Measurements from ENCODE around the gene ZNF286A.

The ZNF286A gene

DNA sequence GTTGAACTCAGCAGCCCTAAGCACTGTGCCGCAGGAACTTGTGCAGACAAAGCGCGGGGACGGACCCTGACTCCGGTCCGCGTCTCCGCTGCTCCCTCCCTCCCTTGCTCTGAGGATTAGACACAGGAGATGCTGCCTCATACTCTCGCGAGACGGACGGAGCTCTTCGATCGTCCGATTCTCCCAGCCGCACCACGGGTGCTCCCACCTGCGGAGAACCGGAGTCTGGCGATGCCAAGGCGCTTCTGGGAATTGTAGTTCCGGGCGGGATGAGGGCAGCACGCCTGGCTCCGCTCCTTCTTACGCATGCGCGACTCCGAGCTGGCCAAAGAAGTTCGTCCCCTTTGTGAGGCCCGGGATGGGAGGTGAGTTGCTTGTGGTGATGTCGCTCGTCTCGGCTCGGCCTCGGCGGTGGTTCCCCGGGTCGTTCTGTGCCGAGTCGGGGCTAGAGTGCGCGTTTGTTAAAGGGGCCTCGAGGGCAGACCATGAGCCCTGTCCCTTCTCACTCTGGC, at the start of gene ZNF286A:
TSS of gene ZNF286A (plus strand) at position 340 of the 512 bp plus-strand sequence. CDS start 578 bp downstream, outside the sequence.
- TF ChIP-seq, protein P1, sequence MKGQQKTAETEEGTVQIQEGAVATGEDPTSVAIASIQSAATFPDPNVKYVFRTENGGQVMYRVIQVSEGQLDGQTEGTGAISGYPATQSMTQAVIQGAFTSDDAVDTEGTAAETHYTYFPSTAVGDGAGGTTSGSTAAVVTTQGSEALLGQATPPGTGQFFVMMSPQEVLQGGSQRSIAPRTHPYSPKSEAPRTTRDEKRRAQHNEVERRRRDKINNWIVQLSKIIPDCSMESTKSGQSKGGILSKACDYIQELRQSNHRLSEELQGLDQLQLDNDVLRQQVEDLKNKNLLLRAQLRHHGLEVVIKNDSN (IDR thresholded peaks at IDR 0.05) = peak; percentile 77
- TF ChIP-seq TAF1 (IDR thresholded peaks at IDR 0.05; ENCODE audit: low read depth) = peak; percentile 60
- 0 out of 2 replicates have a peak, but pooled peaks have one; percentile 48 for TF ChIP-seq YY1 (IDR thresholded peaks at IDR 0.05; ENCODE audit: low read depth)
- TF ChIP-seq TCF12 (IDR thresholded peaks at IDR 0.05; ENCODE audit: low read depth) = peak; percentile 34; the same call in 1 of the 2 replicates
- TF ChIP-seq, protein P2, sequence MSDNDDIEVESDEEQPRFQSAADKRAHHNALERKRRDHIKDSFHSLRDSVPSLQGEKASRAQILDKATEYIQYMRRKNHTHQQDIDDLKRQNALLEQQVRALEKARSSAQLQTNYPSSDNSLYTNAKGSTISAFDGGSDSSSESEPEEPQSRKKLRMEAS (IDR thresholded peaks at IDR 0.05) = peak; percentile 70; the same call in 1 of the 2 replicates
- TF ChIP-seq NFIC (IDR thresholded peaks at IDR 0.05) = 0 out of 2 replicates have a peak, but pooled peaks have one; percentile 37

DNA sequence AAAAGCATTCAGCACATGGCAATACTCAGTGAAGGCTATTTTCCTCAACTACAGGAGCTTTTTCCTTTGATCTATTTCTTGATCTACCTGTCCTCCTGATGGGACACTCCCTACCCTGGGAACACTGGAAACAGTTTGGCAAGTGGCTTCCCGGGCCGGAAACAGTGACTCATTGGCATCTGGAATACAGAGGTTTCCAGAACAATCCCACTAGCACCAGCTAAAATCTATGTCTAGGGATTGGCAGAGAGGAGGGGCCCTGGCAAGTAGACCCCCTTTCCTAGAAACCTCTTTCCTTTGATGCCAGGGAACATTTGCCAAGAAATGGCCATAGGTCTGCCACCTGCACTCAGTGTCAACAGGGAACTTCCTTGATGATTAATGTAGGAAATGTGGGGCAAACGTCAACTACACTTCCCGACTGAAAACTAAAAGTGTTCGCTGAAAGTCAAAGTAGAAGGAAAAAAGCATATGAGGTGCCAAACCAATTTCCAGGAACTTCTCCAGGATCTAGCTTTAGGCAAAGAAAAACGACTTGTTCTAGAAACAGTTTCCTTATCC, 49.6 kb upstream of the ZNF286A start:
- TF ChIP-seq YY1 (IDR thresholded peaks at IDR 0.05; ENCODE audit: low read depth) (no peak), EGR1 (IDR thresholded peaks at IDR 0.05) (no peak), CEBPB (IDR thresholded peaks at IDR 0.05) (0 out of 2 replicates have a peak, but pooled peaks have one; percentile 28), TCF12 (IDR thresholded peaks at IDR 0.05; ENCODE audit: low read depth) (peak; percentile 79), EP300 (IDR thresholded peaks at IDR 0.05; ENCODE audit: borderline replicate concordance) (peak; percentile 74), FOXM1 (IDR thresholded peaks at IDR 0.05; ENCODE audit: borderline replicate concordance, low read depth) (peak; percentile 68; the same call in 1 of the 2 replicates), ZBTB7A (IDR thresholded peaks at IDR 0.05; ENCODE audit: low read depth) (peak; percentile 70; the same call in 1 of the 2 replicates), TAF1 (IDR thresholded peaks at IDR 0.05; ENCODE audit: low read depth) (no peak), TEAD4 (IDR thresholded peaks at IDR 0.05) (0 out of 2 replicates have a peak, but pooled peaks have one; percentile 44), NFIC (IDR thresholded peaks at IDR 0.05) (peak; percentile 79)
- TF ChIP-seq, protein P3, sequence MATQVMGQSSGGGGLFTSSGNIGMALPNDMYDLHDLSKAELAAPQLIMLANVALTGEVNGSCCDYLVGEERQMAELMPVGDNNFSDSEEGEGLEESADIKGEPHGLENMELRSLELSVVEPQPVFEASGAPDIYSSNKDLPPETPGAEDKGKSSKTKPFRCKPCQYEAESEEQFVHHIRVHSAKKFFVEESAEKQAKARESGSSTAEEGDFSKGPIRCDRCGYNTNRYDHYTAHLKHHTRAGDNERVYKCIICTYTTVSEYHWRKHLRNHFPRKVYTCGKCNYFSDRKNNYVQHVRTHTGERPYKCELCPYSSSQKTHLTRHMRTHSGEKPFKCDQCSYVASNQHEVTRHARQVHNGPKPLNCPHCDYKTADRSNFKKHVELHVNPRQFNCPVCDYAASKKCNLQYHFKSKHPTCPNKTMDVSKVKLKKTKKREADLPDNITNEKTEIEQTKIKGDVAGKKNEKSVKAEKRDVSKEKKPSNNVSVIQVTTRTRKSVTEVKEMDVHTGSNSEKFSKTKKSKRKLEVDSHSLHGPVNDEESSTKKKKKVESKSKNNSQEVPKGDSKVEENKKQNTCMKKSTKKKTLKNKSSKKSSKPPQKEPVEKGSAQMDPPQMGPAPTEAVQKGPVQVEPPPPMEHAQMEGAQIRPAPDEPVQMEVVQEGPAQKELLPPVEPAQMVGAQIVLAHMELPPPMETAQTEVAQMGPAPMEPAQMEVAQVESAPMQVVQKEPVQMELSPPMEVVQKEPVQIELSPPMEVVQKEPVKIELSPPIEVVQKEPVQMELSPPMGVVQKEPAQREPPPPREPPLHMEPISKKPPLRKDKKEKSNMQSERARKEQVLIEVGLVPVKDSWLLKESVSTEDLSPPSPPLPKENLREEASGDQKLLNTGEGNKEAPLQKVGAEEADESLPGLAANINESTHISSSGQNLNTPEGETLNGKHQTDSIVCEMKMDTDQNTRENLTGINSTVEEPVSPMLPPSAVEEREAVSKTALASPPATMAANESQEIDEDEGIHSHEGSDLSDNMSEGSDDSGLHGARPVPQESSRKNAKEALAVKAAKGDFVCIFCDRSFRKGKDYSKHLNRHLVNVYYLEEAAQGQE (IDR thresholded peaks at IDR 0.05; ENCODE audit: low read depth) = no peak
- TF ChIP-seq, protein P2 (IDR thresholded peaks at IDR 0.05) = peak; percentile 72; the same call in 1 of the 2 replicates
- TF ChIP-seq, protein P1 (IDR thresholded peaks at IDR 0.05) = no peak

DNA sequence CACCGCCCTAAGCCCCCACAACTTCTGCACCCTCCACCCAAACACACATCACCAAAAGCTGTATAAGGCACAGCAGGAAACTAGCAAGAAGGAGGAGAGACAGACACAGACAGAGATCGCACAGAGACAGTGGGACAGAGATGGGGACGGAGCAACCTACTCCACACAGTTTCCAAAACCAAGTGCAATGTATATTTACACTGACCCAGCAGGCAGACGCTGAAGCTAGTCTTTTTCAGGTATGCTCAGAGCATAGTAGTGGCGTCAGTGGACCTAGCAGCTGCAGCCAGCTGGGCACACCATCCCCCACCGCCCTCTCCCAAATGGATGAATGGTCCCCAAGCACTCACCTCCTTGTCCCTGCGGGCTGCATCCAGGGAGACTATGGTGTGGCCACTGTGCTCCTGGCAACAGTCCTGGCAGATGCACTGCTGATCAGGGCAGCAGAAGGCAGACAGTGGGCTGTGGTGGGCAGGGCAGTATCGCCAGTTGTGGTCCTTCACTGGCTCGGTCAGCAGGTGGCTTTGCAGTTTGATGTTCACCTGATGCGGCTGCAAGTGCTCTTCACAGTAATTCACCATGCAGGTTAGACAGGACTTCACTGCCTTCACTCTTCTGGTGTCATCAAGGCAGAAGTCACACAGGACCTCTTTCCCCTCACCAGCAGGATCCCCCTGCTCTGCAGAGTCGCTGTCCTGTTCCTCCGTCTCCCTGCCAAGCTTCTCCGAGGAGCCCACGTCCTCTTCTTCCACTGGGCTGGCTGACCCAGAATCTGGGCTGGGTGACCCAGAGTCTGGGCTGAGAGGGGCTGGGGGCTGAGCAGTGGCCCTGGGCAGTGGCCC, 48.6 kb upstream of the ZNF286A start:
- TF ChIP-seq EP300 (IDR thresholded peaks at IDR 0.05; ENCODE audit: borderline replicate concordance) = no peak
- TF ChIP-seq, protein P2 (IDR thresholded peaks at IDR 0.05) = no peak
- TF ChIP-seq NFIC (IDR thresholded peaks at IDR 0.05) = no peak
- TF ChIP-seq CEBPB (IDR thresholded peaks at IDR 0.05) = no peak
- TF ChIP-seq, protein P1 (IDR thresholded peaks at IDR 0.05) = no peak
- TF ChIP-seq YY1 (IDR thresholded peaks at IDR 0.05; ENCODE audit: low read depth) = no peak
- no peak for TF ChIP-seq CREB1 (IDR thresholded peaks at IDR 0.05; ENCODE audit: low read depth)
- TF ChIP-seq ZBTB7A (IDR thresholded peaks at IDR 0.05; ENCODE audit: low read depth) = no peak

DNA sequence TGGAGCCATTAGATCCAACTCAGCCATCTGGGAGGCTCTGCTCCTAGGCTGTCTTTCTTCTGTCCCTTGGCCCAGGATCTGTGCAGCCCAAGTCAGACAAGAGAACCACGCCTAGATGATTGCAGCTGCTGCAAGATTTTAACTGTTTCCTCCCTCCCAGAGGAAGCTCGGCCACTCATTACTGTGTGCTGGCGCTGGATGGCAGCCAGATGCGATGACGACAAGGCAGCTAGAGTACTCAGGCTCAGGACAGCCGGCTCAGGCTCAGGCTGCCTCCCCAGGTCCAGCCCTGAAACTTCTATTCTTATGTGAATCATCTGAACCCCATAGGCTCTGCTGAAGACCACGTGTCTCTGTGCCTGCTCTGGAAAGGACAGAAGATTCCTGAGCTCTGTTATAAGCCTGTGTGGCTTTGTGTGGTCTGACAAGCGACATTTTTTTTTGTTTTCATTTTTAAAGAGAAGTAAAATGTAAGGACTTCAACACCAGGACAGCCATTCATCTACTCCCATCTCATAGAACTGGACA, 47.9 kb upstream of the ZNF286A start:
- TF ChIP-seq TEAD4 (IDR thresholded peaks at IDR 0.05) (peak; percentile 72), ZBTB7A (IDR thresholded peaks at IDR 0.05; ENCODE audit: low read depth) (no peak), CEBPB (IDR thresholded peaks at IDR 0.05) (peak; percentile 66), RAD21 (IDR thresholded peaks at IDR 0.05; ENCODE audit: low read depth) (peak; percentile 30; the same call in 1 of the 2 replicates), FOXM1 (IDR thresholded peaks at IDR 0.05; ENCODE audit: borderline replicate concordance, low read depth) (peak; percentile 54; the same call in 1 of the 2 replicates), TAF1 (IDR thresholded peaks at IDR 0.05; ENCODE audit: low read depth) (0 out of 2 replicates have a peak, but pooled peaks have one; percentile 34), EP300 (IDR thresholded peaks at IDR 0.05; ENCODE audit: borderline replicate concordance) (peak; percentile 67; the same call in 1 of the 2 replicates), CREB1 (IDR thresholded peaks at IDR 0.05; ENCODE audit: low read depth) (peak; percentile 54; the same call in 1 of the 2 replicates), EGR1 (IDR thresholded peaks at IDR 0.05) (no peak), NFIC (IDR thresholded peaks at IDR 0.05) (peak; percentile 95), TCF12 (IDR thresholded peaks at IDR 0.05; ENCODE audit: low read depth) (peak; percentile 83), YY1 (IDR thresholded peaks at IDR 0.05; ENCODE audit: low read depth) (peak; percentile 70)
- TF ChIP-seq, protein P3 (IDR thresholded peaks at IDR 0.05; ENCODE audit: low read depth) = 0 out of 2 replicates have a peak, but pooled peaks have one; percentile 15
- TF ChIP-seq, protein P1 (IDR thresholded peaks at IDR 0.05) = peak; percentile 89
- TF ChIP-seq, protein P2 (IDR thresholded peaks at IDR 0.05) = peak; percentile 81; the same call in 1 of the 2 replicates

All from Ishikawa (cell line).